Astrocyte of the cerebellum (primary cell): ENCODE results near the gene SDC1.
"Not testable (repeated sequence)": the region's sequence is repeated elsewhere in the genome, so short reads cannot be mapped to it uniquely, and the experiment has no call there.

ENCODE experiments used
- DNase-seq: peaks from one replicate; pipeline ENCODE4 v3.0.0-alpha.2; 2011; ENCODE audit warnings: low read depth
- H3K4me3 ChIP-seq: 2 replicates; pipeline ENCODE4 v1.5.1; 2011; ENCODE audit warnings: mild to moderate bottlenecking, low read depth, low read length, moderate library complexity
- CTCF ChIP-seq: IDR thresholded peaks from 2 replicates; pipeline ENCODE4 v1.5.1; 2012; ENCODE audit warnings: low read length, low read depth, moderate library complexity, mild to moderate bottlenecking; ENCODE audit errors: missing control alignments
- in situ Hi-C: cut with HindIII; loops from 2 replicates; pipeline ENCODE4 v1.10.0; 2017; ENCODE audit warnings: low sequenced_read_pairs

Gene SDC1

GRCh38 chr2:20198001-20198400 is 26.9 kb downstream of the SDC1 start:
- no peak overlapping the region for H3K4me3 ChIP-seq
- in situ Hi-C loops = no loop called here
- no peak for TF ChIP-seq CTCF
- no peak for DNase-seq

- in situ Hi-C loops = no loop called here
- no peak for DNase-seq
- H3K4me3 ChIP-seq = no peak overlapping the region
- no peak for TF ChIP-seq CTCF
Measured at GRCh38 chr2:20197192-20197591, 27.7 kb downstream of the SDC1 start.

- TF ChIP-seq CTCF = no peak
- H3K4me3 ChIP-seq = no peak overlapping the region
- no peak for DNase-seq
- in situ Hi-C loops = no loop called here
Measured at GRCh38 chr2:20196657-20197161, 28.2 kb downstream of the SDC1 start.

- no peak for TF ChIP-seq CTCF
- no peak overlapping the region for H3K4me3 ChIP-seq
- in situ Hi-C loops = no loop called here
- DNase-seq = no peak
Measured at GRCh38 chr2:20196053-20196656, 28.8 kb downstream of the SDC1 start.

GRCh38 chr2:20195431-20196033 is 29.4 kb downstream of the SDC1 start:
- no peak for TF ChIP-seq CTCF
- DNase-seq = no peak
- H3K4me3 ChIP-seq = no peak overlapping the region
- in situ Hi-C loops = no loop called here

GRCh38 chr2:20195016-20195411 is 29.9 kb downstream of the SDC1 start:
- H3K4me3 ChIP-seq, DNase-seq, in situ Hi-C loops: not testable (repeated sequence)
